ENCODE measurements around the gene PKNOX1. TPM values are rescaled to one million over a fixed set of nuclear protein-coding genes. Genes with fewer than 3 reads are reported as not detected.
"Not testable (repeated sequence)": the region's sequence is repeated elsewhere in the genome, so short reads cannot be mapped to it uniquely, and the experiment has no call there.

PKNOX1 gene
- total RNA-seq, 1 donor from 2014 or later, result 9.8 TPM

- H3K4me1 ChIP-seq, result peaks cover 26% of the 10 kb centered on the region
- no peak for TF ChIP-seq POLR2AphosphoS5 (IDR thresholded peaks at IDR 0.05; ENCODE audit: insufficient read depth in 1 of 2, low read depth in 1 of 2)
- TF ChIP-seq POLR2A (IDR thresholded peaks at IDR 0.05), result no peak
- no peak for TF ChIP-seq CTCF (IDR thresholded peaks at IDR 0.05)
- intact Hi-C loops (cut with DNase I), result no loop called here
- H3K27me3 ChIP-seq, result no peaks in the 10 kb centered on the region
- no peak for DNase-seq (ENCODE audit: extremely low spot score in 2 of 2)
- H3K9me3 ChIP-seq, result no peaks in the 10 kb centered on the region
- H3K36me3 ChIP-seq, result no peaks in the 10 kb centered on the region
- no peak overlapping the region for H3K4me3 ChIP-seq
- H3K27ac ChIP-seq, result no peak overlapping the region
Observed at GRCh38 chr21:42981862-42982261, 7.5 kb downstream of the PKNOX1 start.

- intact Hi-C loops (cut with DNase I), result no loop called here
- Histone ChIP-seq H3K9me3 (no peaks in the 10 kb centered on the region), H3K27ac (no peak overlapping the region), H3K4me3 (no peak overlapping the region), H3K4me1 (peaks cover 24% of the 10 kb centered on the region), H3K27me3 (no peaks in the 10 kb centered on the region), H3K36me3 (no peaks in the 10 kb centered on the region)
- no peak for DNase-seq (ENCODE audit: extremely low spot score in 2 of 2)
- TF ChIP-seq POLR2AphosphoS5 (IDR thresholded peaks at IDR 0.05; ENCODE audit: insufficient read depth in 1 of 2, low read depth in 1 of 2), result no peak
- TF ChIP-seq CTCF (IDR thresholded peaks at IDR 0.05), result no peak
- no peak for TF ChIP-seq POLR2A (IDR thresholded peaks at IDR 0.05)
Observed at GRCh38 chr21:42983103-42983502, 8.7 kb downstream of the PKNOX1 start.

- H3K36me3 ChIP-seq, result no peaks in the 10 kb centered on the region
- H3K4me3 ChIP-seq, result no peak overlapping the region
- no peak overlapping the region for H3K27ac ChIP-seq
- no peak for DNase-seq (ENCODE audit: extremely low spot score in 2 of 2)
- no peaks in the 10 kb centered on the region for H3K27me3 ChIP-seq
- H3K9me3 ChIP-seq, result no peaks in the 10 kb centered on the region
- intact Hi-C loops (cut with DNase I), result no loop called here
- TF ChIP-seq POLR2AphosphoS5 (IDR thresholded peaks at IDR 0.05; ENCODE audit: insufficient read depth in 1 of 2, low read depth in 1 of 2) (no peak), CTCF (IDR thresholded peaks at IDR 0.05) (no peak), POLR2A (IDR thresholded peaks at IDR 0.05) (no peak)
- H3K4me1 ChIP-seq, result peaks cover 27% of the 10 kb centered on the region
Observed at GRCh38 chr21:42983869-42984268, 9.5 kb downstream of the PKNOX1 start.

GRCh38 chr21:42986125-42986783 is 11.9 kb downstream of the PKNOX1 start:
- H3K27me3 ChIP-seq, result no peaks in the 10 kb centered on the region
- no peak for DNase-seq (ENCODE audit: extremely low spot score in 2 of 2)
- no peaks in the 10 kb centered on the region for H3K36me3 ChIP-seq
- no peaks in the 10 kb centered on the region for H3K9me3 ChIP-seq
- intact Hi-C loops (cut with DNase I), result no loop called here
- no peak overlapping the region for H3K4me3 ChIP-seq
- H3K4me1 ChIP-seq, result peaks cover 20% of the 10 kb centered on the region
- no peak for TF ChIP-seq CTCF (IDR thresholded peaks at IDR 0.05)
- TF ChIP-seq POLR2A (IDR thresholded peaks at IDR 0.05), result no peak
- TF ChIP-seq POLR2AphosphoS5 (IDR thresholded peaks at IDR 0.05; ENCODE audit: insufficient read depth in 1 of 2, low read depth in 1 of 2), result no peak
- no peak overlapping the region for H3K27ac ChIP-seq

- intact Hi-C loops (cut with DNase I), result no loop called here
- Histone ChIP-seq H3K27ac (no peak overlapping the region), H3K27me3 (no peaks in the 10 kb centered on the region), H3K9me3 (no peaks in the 10 kb centered on the region), H3K36me3 (no peaks in the 10 kb centered on the region), H3K4me1 (peaks cover 27% of the 10 kb centered on the region), H3K4me3 (no peak overlapping the region)
- TF ChIP-seq CTCF (IDR thresholded peaks at IDR 0.05), result no peak
- no peak for TF ChIP-seq POLR2A (IDR thresholded peaks at IDR 0.05)
- no peak for TF ChIP-seq POLR2AphosphoS5 (IDR thresholded peaks at IDR 0.05; ENCODE audit: insufficient read depth in 1 of 2, low read depth in 1 of 2)
- DNase-seq (ENCODE audit: extremely low spot score in 2 of 2), result no peak
Observed at GRCh38 chr21:42988236-42988965, 14.0 kb downstream of the PKNOX1 start.

GRCh38 chr21:42989370-42989769 is 15.0 kb downstream of the PKNOX1 start:
- H3K36me3 ChIP-seq; H3K27me3 ChIP-seq; H3K27ac ChIP-seq; DNase-seq (ENCODE audit: extremely low spot score in 2 of 2); intact Hi-C loops (cut with DNase I); H3K9me3 ChIP-seq; H3K4me3 ChIP-seq: not testable (repeated sequence)
- peaks cover 27% of the 10 kb centered on the region for H3K4me1 ChIP-seq

Measured in vagina (tissue), 2 donors.